Peyer's patch (tissue), 4 donors: Measurements from ENCODE around the gene CUTA.

Experiments used
- CTCF ChIP-seq, 6 experiments: fragments of 450-650 bp in 4 of 6; fragments of 200-600 bp in 2 of 6; sonication (generic) in 1 of 6; IDR thresholded peaks; one replicate each; pipeline ENCODE4 v1.5.1; 2017 to 2019; ENCODE audit warnings: antibody characterized with exemption in 6 of 6, mild to moderate bottlenecking in 3 of 6, moderate library complexity in 1 of 6
- POLR2A ChIP-seq, 2 donors: fragments of 450-650 bp; IDR thresholded peaks; one replicate each; pipeline ENCODE4 v1.5.1; 2017; ENCODE audit warnings: antibody characterized with exemption in 2 of 2, mild to moderate bottlenecking in 2 of 2, moderate library complexity in 2 of 2

GRCh38 chr6:33390173-33390572 is 27.7 kb downstream of the CUTA start:
- TF ChIP-seq CTCF (IDR thresholded peaks at IDR 0.05) (no peak), POLR2A (IDR thresholded peaks at IDR 0.05) (no peak)
